H1 (cell line): Measurements from ENCODE around the gene STK39. TPM values are rescaled to one million over a fixed set of nuclear protein-coding genes. Genes with fewer than 3 reads are reported as not detected.

Source experiments
- CHD2 ChIP-seq: IDR thresholded peaks from 2 replicates; pipeline ENCODE4 v1.6.1; 2012; ENCODE audit warnings: low read length, improper control_type of control experiment
- EZH2 ChIP-seq: fragments of 200-600 bp; sonication (generic); IDR thresholded peaks from 2 replicates; pipeline ENCODE4 v1.7.1; 2012; ENCODE audit warnings: low read depth, mild to moderate bottlenecking, moderate library complexity, low read length, inconsistent platforms; ENCODE audit not compliant: severe bottlenecking
- JUN ChIP-seq: IDR thresholded peaks from 2 replicates; pipeline ENCODE4 v1.6.1; 2011; ENCODE audit warnings: low read depth, mild to moderate bottlenecking, improper control_type of control experiment, low read length
- SRF ChIP-seq: IDR thresholded peaks from 2 replicates; pipeline ENCODE4 v1.6.1; 2011; ENCODE audit warnings: mild to moderate bottlenecking, low read depth, low read length, moderate library complexity
- polyA plus RNA-seq, 7 experiments: library from polyadenylated mRNA; depleted of rRNA in 3 of 7; stranded (reverse) in 5 of 7; unstranded in 2 of 7; fragments of >200 nt in 5 of 7; fragments of 200-250 nt in 2 of 7; gene quantifications; 1 replicate in 5 of 7; 2 replicates in 1 of 7; 4 replicates in 1 of 7; pipeline versions ENCODE4 v1.2.1 to v1.2.3, GENCODE V29; 2011 to 2013; ENCODE audit warnings: missing spikeins in 2 of 7, mixed read lengths in 2 of 7
- total RNA-seq: library from RNA; stranded (reverse); fragmentation: NEBNext Ultra II Directional; extraction: Animal tissue kit (Norgen Biotek cat#: 25700); gene quantifications from 2 replicates; pipeline ENCODE4 v1.2.1, GENCODE V29; 2021
- TF ChIP-seq, protein P1 (sequence below): IDR thresholded peaks from 2 replicates; pipeline ENCODE4 v1.6.1; 2012; ENCODE audit warnings: inconsistent platforms

STK39 gene
- total and polyA plus RNA-seq, 2 of the 8 experiments (the other 6 are each of a cell fraction or from before 2014, with no cell fraction given), result 13.7 to 23.8 TPM

DNA sequence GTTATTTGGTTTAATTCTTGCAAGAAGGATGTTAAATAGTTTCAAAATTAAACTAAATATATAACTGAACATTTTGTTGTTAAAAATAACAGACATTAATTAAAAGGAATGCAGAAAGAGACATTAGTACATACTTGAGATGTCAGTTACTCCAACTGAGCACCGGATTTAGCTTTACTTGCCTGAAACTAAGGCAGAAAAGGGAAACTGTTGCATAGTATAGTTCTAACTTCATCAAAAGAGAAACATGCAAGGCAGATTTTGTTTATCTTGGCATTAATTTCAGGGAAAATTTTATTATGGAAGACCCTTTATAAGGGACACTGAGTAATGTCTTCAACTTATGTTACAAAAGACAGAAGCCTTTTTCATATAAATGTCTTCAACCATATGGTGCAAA lies 218.3 kb downstream of the STK39 start (continued):
- TF ChIP-seq, protein P1, sequence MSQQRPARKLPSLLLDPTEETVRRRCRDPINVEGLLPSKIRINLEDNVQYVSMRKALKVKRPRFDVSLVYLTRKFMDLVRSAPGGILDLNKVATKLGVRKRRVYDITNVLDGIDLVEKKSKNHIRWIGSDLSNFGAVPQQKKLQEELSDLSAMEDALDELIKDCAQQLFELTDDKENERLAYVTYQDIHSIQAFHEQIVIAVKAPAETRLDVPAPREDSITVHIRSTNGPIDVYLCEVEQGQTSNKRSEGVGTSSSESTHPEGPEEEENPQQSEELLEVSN, result no peak
- TF ChIP-seq EZH2 (no peak), CHD2 (no peak), SRF (no peak), JUN (no peak)
